ENCODE results near the gene MINDY1. TPM values are rescaled to one million over a fixed set of nuclear protein-coding genes. Genes with fewer than 3 reads are reported as not detected.

The MINDY1 gene
- total RNA-seq, 1 donor from 2014 or later = 13.4 TPM

- H3K27ac Mint-ChIP-seq = no peak overlapping the region
- no peaks in the 10 kb centered on the region for H3K27me3 Mint-ChIP-seq (ENCODE audit: insufficient read depth)
- H3K36me3 Mint-ChIP-seq (ENCODE audit: low read depth) = peaks cover 21% of the 10 kb centered on the region
- H3K4me1 Mint-ChIP-seq (ENCODE audit: low read depth) = peaks cover 14% of the 10 kb centered on the region
- H3K9me3 Mint-ChIP-seq = no peaks in the 10 kb centered on the region
- intact Hi-C loops (cut with micrococcal nuclease) = no loop called here
- H3K4me3 Mint-ChIP-seq = no peak overlapping the region
- no peak for DNase-seq (ENCODE audit: low spot score)
These were observed 32.8 kb upstream of the MINDY1 start for GRCh38 chr1:151039521-151039920.

- intact Hi-C loops (cut with micrococcal nuclease) = no loop called here
- Mint-ChIP-seq H3K4me1 (ENCODE audit: low read depth) (no peaks in the 10 kb centered on the region), H3K9me3 (no peaks in the 10 kb centered on the region), H3K27ac (no peak overlapping the region), H3K36me3 (ENCODE audit: low read depth) (peaks cover 31% of the 10 kb centered on the region), H3K4me3 (no peak overlapping the region), H3K27me3 (ENCODE audit: insufficient read depth) (no peaks in the 10 kb centered on the region)
- DNase-seq (ENCODE audit: low spot score) = no peak
These were observed 30.3 kb upstream of the MINDY1 start for GRCh38 chr1:151037032-151037431.

- intact Hi-C loops (cut with micrococcal nuclease) = no loop called here
- no peak for DNase-seq (ENCODE audit: low spot score)
- peaks cover 32% of the 10 kb centered on the region for H3K36me3 Mint-ChIP-seq (ENCODE audit: low read depth)
- H3K9me3 Mint-ChIP-seq = no peaks in the 10 kb centered on the region
- H3K27me3 Mint-ChIP-seq (ENCODE audit: insufficient read depth) = no peaks in the 10 kb centered on the region
- H3K4me3 Mint-ChIP-seq = no peak within 1 kb of the TSS
- H3K27ac Mint-ChIP-seq = no peak within 1 kb of the TSS
- no peaks in the 10 kb centered on the region for H3K4me1 Mint-ChIP-seq (ENCODE audit: low read depth)
These were observed 29.7 kb upstream of the MINDY1 start, which contains the start of gene BNIPL for GRCh38 chr1:151036356-151036755. TSS of gene BNIPL (plus strand) at chr1:151036586. CDS start at chr1:151036726, 140 bp downstream.

GRCh38 chr1:151035167-151035566 is 28.5 kb upstream of the MINDY1 start:
- Mint-ChIP-seq H3K27me3 (ENCODE audit: insufficient read depth) (no peaks in the 10 kb centered on the region), H3K9me3 (no peaks in the 10 kb centered on the region), H3K36me3 (ENCODE audit: low read depth) (peaks cover 35% of the 10 kb centered on the region), H3K27ac (no peak overlapping the region), H3K4me3 (no peak overlapping the region), H3K4me1 (ENCODE audit: low read depth) (no peaks in the 10 kb centered on the region)
- DNase-seq (ENCODE audit: low spot score) = no peak
- intact Hi-C loops (cut with micrococcal nuclease) = no loop called here

GRCh38 chr1:151032164-151032563 is 25.5 kb upstream of the MINDY1 start:
- Mint-ChIP-seq H3K4me3 (no peak overlapping the region), H3K4me1 (ENCODE audit: low read depth) (no peaks in the 10 kb centered on the region), H3K27ac (no peak overlapping the region), H3K36me3 (ENCODE audit: low read depth) (peaks cover 38% of the 10 kb centered on the region), H3K27me3 (ENCODE audit: insufficient read depth) (no peaks in the 10 kb centered on the region), H3K9me3 (no peaks in the 10 kb centered on the region)
- no peak for DNase-seq (ENCODE audit: low spot score)
- intact Hi-C loops (cut with micrococcal nuclease) = no loop called here

- peaks cover 19% of the 10 kb centered on the region for H3K36me3 Mint-ChIP-seq (ENCODE audit: low read depth)
- no peak overlapping the region for H3K4me3 Mint-ChIP-seq
- no peaks in the 10 kb centered on the region for H3K27me3 Mint-ChIP-seq (ENCODE audit: insufficient read depth)
- no peak overlapping the region for H3K27ac Mint-ChIP-seq
- intact Hi-C loops (cut with micrococcal nuclease) = no loop called here
- H3K4me1 Mint-ChIP-seq (ENCODE audit: low read depth) = peaks cover 6% of the 10 kb centered on the region
- no peaks in the 10 kb centered on the region for H3K9me3 Mint-ChIP-seq
- DNase-seq (ENCODE audit: low spot score) = no peak
These were observed 19.8 kb upstream of the MINDY1 start for GRCh38 chr1:151026460-151026859.

GRCh38 chr1:151024540-151025146 is 17.9 kb upstream of the MINDY1 start:
- Mint-ChIP-seq H3K4me3 (peak overlapping the region; percentile 26), H3K27ac (no peak overlapping the region), H3K4me1 (ENCODE audit: low read depth) (peaks cover 6% of the 10 kb centered on the region), H3K27me3 (ENCODE audit: insufficient read depth) (no peaks in the 10 kb centered on the region), H3K9me3 (no peaks in the 10 kb centered on the region), H3K36me3 (ENCODE audit: low read depth) (peaks cover 13% of the 10 kb centered on the region)
- intact Hi-C loops (cut with micrococcal nuclease) = loop anchor here (1.0 to 2.0 kb wide), 5 partner anchors 16 to 132 kb away; partner anchors contain the start of genes C1orf56, CDC42SE1, GABPB2 and PRUNE1
- peak; percentile 71 for DNase-seq (ENCODE audit: low spot score)

- H3K4me3 Mint-ChIP-seq = no peak overlapping the region
- H3K4me1 Mint-ChIP-seq (ENCODE audit: low read depth) = peaks cover 39% of the 10 kb centered on the region
- DNase-seq (ENCODE audit: low spot score) = no peak
- no peaks in the 10 kb centered on the region for H3K9me3 Mint-ChIP-seq
- H3K36me3 Mint-ChIP-seq (ENCODE audit: low read depth) = peaks cover 7% of the 10 kb centered on the region
- intact Hi-C loops (cut with micrococcal nuclease) = no loop called here
- H3K27ac Mint-ChIP-seq = no peak overlapping the region
- H3K27me3 Mint-ChIP-seq (ENCODE audit: insufficient read depth) = no peaks in the 10 kb centered on the region
These were observed 6.8 kb upstream of the MINDY1 start for GRCh38 chr1:151013518-151013917.

GRCh38 chr1:151012684-151013471 is 6.2 kb upstream of the MINDY1 start:
- DNase-seq (ENCODE audit: low spot score) = no peak
- intact Hi-C loops (cut with micrococcal nuclease) = no loop called here
- no peak overlapping the region for H3K4me3 Mint-ChIP-seq
- no peak overlapping the region for H3K27ac Mint-ChIP-seq
- peaks cover 6% of the 10 kb centered on the region for H3K36me3 Mint-ChIP-seq (ENCODE audit: low read depth)
- H3K27me3 Mint-ChIP-seq (ENCODE audit: insufficient read depth) = no peaks in the 10 kb centered on the region
- H3K9me3 Mint-ChIP-seq = no peaks in the 10 kb centered on the region
- H3K4me1 Mint-ChIP-seq (ENCODE audit: low read depth) = peaks cover 39% of the 10 kb centered on the region

GRCh38 chr1:151011154-151011850 is 4.6 kb upstream of the MINDY1 start:
- Mint-ChIP-seq H3K4me1 (ENCODE audit: low read depth) (peaks cover 54% of the 10 kb centered on the region), H3K9me3 (no peaks in the 10 kb centered on the region), H3K36me3 (ENCODE audit: low read depth) (peaks cover 6% of the 10 kb centered on the region), H3K4me3 (no peak overlapping the region), H3K27me3 (ENCODE audit: insufficient read depth) (no peaks in the 10 kb centered on the region), H3K27ac (no peak overlapping the region)
- DNase-seq (ENCODE audit: low spot score) = no peak
- intact Hi-C loops (cut with micrococcal nuclease) = no loop called here

GRCh38 chr1:151010346-151010726 is 3.6 kb upstream of the MINDY1 start:
- no peak overlapping the region for H3K4me3 Mint-ChIP-seq

GRCh38 chr1:151009674-151010345 is 3.1 kb upstream of the MINDY1 start:
- peaks cover 68% of the 10 kb centered on the region for H3K4me1 Mint-ChIP-seq (ENCODE audit: low read depth)
- DNase-seq (ENCODE audit: low spot score) = no peak
- intact Hi-C loops (cut with micrococcal nuclease) = loop anchor here (2.0 to 10.0 kb wide), 5 partner anchors 15 to 741 kb away; partner anchors contain the start of genes APH1A, ARNT, TARS2 and ZNF687
- no peaks in the 10 kb centered on the region for H3K9me3 Mint-ChIP-seq
- H3K36me3 Mint-ChIP-seq (ENCODE audit: low read depth) = peaks cover 6% of the 10 kb centered on the region
- no peaks in the 10 kb centered on the region for H3K27me3 Mint-ChIP-seq (ENCODE audit: insufficient read depth)
- H3K4me3 Mint-ChIP-seq = peak overlapping the region; percentile 100
- no peak overlapping the region for H3K27ac Mint-ChIP-seq

More at GRCh38 chr1:151010346-151010726, 3.6 kb upstream of the MINDY1 start:
- Mint-ChIP-seq H3K27ac (no peak overlapping the region), H3K4me1 (ENCODE audit: low read depth) (peaks cover 63% of the 10 kb centered on the region), H3K36me3 (ENCODE audit: low read depth) (peaks cover 6% of the 10 kb centered on the region), H3K27me3 (ENCODE audit: insufficient read depth) (no peaks in the 10 kb centered on the region), H3K9me3 (no peaks in the 10 kb centered on the region)
- DNase-seq (ENCODE audit: low spot score) = no peak
- intact Hi-C loops (cut with micrococcal nuclease) = no loop called here

Measured in activated T-helper 1 cell treated with anti-CD3 and anti-CD28 coated beads, Interleukin-12 subunit alpha, Interleukin-12 subunit beta, Interleukin-2, Interleukin-4 antibody, amounts not matched to agents 30 ng/mL and 10 ng/mL and 1 ng/mL, durations not matched to agents 14 hours and 24 hours and 36 hours (primary cell).